ENCODE data around the gene TMEM184B.

DNA sequence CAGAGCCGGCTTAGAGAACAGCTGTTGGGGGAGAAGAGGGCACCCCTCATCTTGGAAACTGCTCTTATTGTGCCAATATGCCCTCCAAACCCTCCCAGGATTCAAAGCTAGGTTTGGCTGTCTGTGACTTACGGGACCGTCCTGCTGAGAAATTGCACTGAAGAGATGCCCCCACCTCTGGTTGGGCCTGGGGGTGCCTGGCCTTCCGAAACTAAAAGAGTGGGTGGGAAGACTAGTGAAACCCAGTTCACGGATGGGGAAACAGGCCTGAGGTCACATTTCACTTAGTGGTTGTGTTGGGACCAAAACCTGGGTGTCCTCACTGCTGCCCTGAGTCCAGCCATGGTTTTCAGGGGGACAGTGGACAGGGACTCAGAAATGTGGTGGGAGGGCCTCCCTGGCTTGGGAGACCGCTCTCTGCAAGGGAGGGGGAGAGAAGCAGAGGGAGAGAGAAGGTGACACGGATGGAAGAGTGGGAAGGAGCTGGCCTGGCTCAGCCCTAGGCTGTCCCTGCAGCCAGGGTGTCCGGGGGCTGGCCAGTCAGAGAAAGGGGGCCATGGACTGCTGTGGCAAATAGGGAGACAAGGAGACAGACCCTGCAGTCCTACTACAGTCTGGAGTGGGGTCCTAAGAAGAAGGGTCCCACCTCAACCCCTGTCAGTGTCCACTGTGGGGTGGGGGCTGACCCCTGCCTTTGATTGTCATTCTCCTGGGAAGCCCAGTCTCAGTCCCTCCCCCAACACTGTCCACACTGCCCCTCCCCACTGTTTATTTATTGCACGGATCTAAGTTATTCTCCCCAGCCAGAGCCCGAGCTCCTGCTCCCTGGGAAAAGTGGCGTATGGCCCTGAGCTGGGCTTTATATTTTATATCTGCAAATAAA, 57.4 kb downstream of the TMEM184B start:
- TF ChIP-seq POLR2AphosphoS5 (IDR thresholded peaks at IDR 0.05): peak in 1 of 3 donors; percentile 23
- TF ChIP-seq, protein P1, sequence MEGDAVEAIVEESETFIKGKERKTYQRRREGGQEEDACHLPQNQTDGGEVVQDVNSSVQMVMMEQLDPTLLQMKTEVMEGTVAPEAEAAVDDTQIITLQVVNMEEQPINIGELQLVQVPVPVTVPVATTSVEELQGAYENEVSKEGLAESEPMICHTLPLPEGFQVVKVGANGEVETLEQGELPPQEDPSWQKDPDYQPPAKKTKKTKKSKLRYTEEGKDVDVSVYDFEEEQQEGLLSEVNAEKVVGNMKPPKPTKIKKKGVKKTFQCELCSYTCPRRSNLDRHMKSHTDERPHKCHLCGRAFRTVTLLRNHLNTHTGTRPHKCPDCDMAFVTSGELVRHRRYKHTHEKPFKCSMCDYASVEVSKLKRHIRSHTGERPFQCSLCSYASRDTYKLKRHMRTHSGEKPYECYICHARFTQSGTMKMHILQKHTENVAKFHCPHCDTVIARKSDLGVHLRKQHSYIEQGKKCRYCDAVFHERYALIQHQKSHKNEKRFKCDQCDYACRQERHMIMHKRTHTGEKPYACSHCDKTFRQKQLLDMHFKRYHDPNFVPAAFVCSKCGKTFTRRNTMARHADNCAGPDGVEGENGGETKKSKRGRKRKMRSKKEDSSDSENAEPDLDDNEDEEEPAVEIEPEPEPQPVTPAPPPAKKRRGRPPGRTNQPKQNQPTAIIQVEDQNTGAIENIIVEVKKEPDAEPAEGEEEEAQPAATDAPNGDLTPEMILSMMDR (IDR thresholded peaks at IDR 0.05 in 8 of 11, conservative IDR thresholded peaks at IDR 0.05 in 3 of 11): no peak
- TF ChIP-seq POLR2A (IDR thresholded peaks at IDR 0.05): no peak

Measured in spleen (tissue), 7 donors.